Measurements from ENCODE around the gene DNAH6.

Gene DNAH6

DNA sequence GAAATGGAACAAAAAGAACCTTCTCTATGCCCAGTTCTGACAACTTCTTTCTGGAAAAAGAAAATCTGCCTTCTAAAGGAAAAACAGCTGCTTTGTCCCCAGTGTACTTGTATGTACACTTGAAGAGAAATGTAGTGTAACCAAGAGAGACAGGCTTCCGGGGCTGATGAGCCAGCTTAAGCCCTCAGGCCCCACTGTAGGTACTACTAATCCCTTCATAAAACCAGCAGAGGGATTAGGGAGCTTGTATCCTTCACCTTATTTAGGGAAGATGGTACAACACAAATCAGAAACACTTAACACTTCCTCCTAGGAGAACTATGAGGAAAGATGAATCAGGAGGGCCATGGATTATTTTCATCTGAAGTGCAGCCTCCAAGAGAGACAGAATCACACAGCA lies 38.4 kb upstream of the DNAH6 start:
- no peaks in the 10 kb centered on the region for H3K27me3 ChIP-seq (ENCODE audit: insufficient read depth, low read length, poor library complexity)
- H2BK120ac ChIP-seq (ENCODE audit: low read depth, low read length), result no peak overlapping the region
- no peak overlapping the region for H3K18ac ChIP-seq (ENCODE audit: low read length)
- no peaks in the 10 kb centered on the region for H3K79me2 ChIP-seq (ENCODE audit: control insufficient read depth, insufficient read depth, low read length)
- no peak overlapping the region for H2BK15ac ChIP-seq (replicated peaks; ENCODE audit: low read depth)
- H2BK5ac ChIP-seq (ENCODE audit: low read length), result no peak overlapping the region
- no peak overlapping the region for H2AK5ac ChIP-seq (ENCODE audit: low read length)
- H3K9ac ChIP-seq (ENCODE audit: low read length), result no peak overlapping the region
- H3K79me1 ChIP-seq (ENCODE audit: low read length), result no peaks in the 10 kb centered on the region
- H3K4me2 ChIP-seq (ENCODE audit: low read length), result no peak overlapping the region
- H3K23ac ChIP-seq (ENCODE audit: low read length), result no peak overlapping the region
- H4K5ac ChIP-seq (ENCODE audit: low read length), result no peak overlapping the region
- no peak overlapping the region for H3K4me3 ChIP-seq (ENCODE audit: low read length)
- H4K8ac ChIP-seq (ENCODE audit: low read depth, low read length), result no peak overlapping the region
- no peak overlapping the region for H3K56ac ChIP-seq (ENCODE audit: low read length)
- no peak overlapping the region for H3K27ac ChIP-seq (ENCODE audit: low read depth, low read length)
- H3K4ac ChIP-seq (ENCODE audit: low read depth, low read length), result no peak overlapping the region
- WGBS (ENCODE audit: extremely low coverage, insufficient coverage, low lambda C conversion rate), result no CpG with 5 or more reads among the region's 1 CpG
- H3K36me3 ChIP-seq (ENCODE audit: control insufficient read depth, insufficient read depth, low read length), result no peaks in the 10 kb centered on the region
- H3K4me1 ChIP-seq (ENCODE audit: control insufficient read depth, low read depth, low read length), result no peaks in the 10 kb centered on the region
- no peak for DNase-seq

DNA sequence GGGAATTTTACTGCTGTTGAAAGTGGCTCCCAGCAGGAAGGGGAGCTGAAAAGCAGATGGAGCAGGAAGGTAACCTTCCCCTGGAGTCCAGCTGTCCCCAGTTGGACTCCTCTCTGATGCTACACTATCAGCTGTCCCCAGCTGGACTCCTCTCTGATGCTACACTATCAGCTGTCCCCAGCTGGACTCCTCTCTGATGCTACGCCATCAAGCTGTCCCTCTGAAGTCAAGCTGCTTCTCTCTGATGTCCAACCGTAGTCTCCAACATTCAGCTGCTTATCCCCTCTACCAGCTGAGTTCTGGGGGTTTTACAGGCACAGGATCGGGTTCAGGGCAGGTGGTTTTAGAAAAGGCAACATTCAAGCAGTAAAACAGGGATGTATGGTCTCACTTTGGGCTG lies 37.4 kb upstream of the DNAH6 start:
- Histone ChIP-seq H3K18ac (ENCODE audit: low read length) (no peak overlapping the region), H3K4me1 (ENCODE audit: control insufficient read depth, low read depth, low read length) (no peaks in the 10 kb centered on the region), H3K23ac (ENCODE audit: low read length) (no peak overlapping the region), H2BK120ac (ENCODE audit: low read depth, low read length) (no peak overlapping the region), H3K56ac (ENCODE audit: low read length) (no peak overlapping the region), H2BK5ac (ENCODE audit: low read length) (no peak overlapping the region), H3K79me2 (ENCODE audit: control insufficient read depth, insufficient read depth, low read length) (no peaks in the 10 kb centered on the region), H3K79me1 (ENCODE audit: low read length) (no peaks in the 10 kb centered on the region), H2BK15ac (replicated peaks; ENCODE audit: low read depth) (no peak overlapping the region), H3K27ac (ENCODE audit: low read depth, low read length) (no peak overlapping the region), H3K4ac (ENCODE audit: low read depth, low read length) (no peak overlapping the region), H4K5ac (ENCODE audit: low read length) (no peak overlapping the region), H3K9ac (ENCODE audit: low read length) (no peak overlapping the region), H2AK5ac (ENCODE audit: low read length) (no peak overlapping the region), H3K27me3 (ENCODE audit: insufficient read depth, low read length, poor library complexity) (no peaks in the 10 kb centered on the region), H3K36me3 (ENCODE audit: control insufficient read depth, insufficient read depth, low read length) (no peaks in the 10 kb centered on the region), H3K4me3 (ENCODE audit: low read length) (no peak overlapping the region), H4K8ac (ENCODE audit: low read depth, low read length) (no peak overlapping the region), H3K4me2 (ENCODE audit: low read length) (no peak overlapping the region)
- no peak for DNase-seq
- no CpG with 5 or more reads among the region's 3 CpGs for WGBS (ENCODE audit: extremely low coverage, insufficient coverage, low lambda C conversion rate)

DNA sequence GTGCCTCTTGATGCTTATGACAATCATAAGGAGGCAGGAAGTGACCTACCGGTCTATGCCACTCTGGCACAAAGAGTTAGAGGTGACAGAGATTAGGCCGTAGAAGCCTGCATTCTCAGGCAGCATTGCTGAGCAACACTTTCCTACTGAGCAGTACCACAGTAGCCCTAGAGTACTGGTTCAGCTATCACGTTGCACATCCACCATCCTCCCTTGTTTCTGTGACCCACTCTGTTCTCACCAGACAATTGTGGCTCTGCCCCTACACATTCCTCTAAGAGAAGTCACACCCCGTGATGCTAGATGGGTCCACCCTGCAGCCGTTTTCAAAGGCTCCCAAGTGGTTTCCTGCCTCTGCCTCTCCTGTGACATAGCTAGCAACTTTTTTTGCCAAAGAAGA lies 34.6 kb upstream of the DNAH6 start:
- no peak overlapping the region for H2BK120ac ChIP-seq (ENCODE audit: low read depth, low read length)
- H3K27ac ChIP-seq (ENCODE audit: low read depth, low read length), result no peak overlapping the region
- H3K27me3 ChIP-seq (ENCODE audit: insufficient read depth, low read length, poor library complexity), result no peaks in the 10 kb centered on the region
- no peak overlapping the region for H4K8ac ChIP-seq (ENCODE audit: low read depth, low read length)
- no CpG with 5 or more reads among the region's 5 CpGs for WGBS (ENCODE audit: extremely low coverage, insufficient coverage, low lambda C conversion rate)
- H3K36me3 ChIP-seq (ENCODE audit: control insufficient read depth, insufficient read depth, low read length), result no peaks in the 10 kb centered on the region
- H4K5ac ChIP-seq (ENCODE audit: low read length), result no peak overlapping the region
- no peak overlapping the region for H3K18ac ChIP-seq (ENCODE audit: low read length)
- H3K4me3 ChIP-seq (ENCODE audit: low read length), result no peak overlapping the region
- H2BK5ac ChIP-seq (ENCODE audit: low read length), result no peak overlapping the region
- no peak overlapping the region for H3K4ac ChIP-seq (ENCODE audit: low read depth, low read length)
- H3K79me1 ChIP-seq (ENCODE audit: low read length), result no peaks in the 10 kb centered on the region
- H3K79me2 ChIP-seq (ENCODE audit: control insufficient read depth, insufficient read depth, low read length), result no peaks in the 10 kb centered on the region
- H3K56ac ChIP-seq (ENCODE audit: low read length), result no peak overlapping the region
- H3K9ac ChIP-seq (ENCODE audit: low read length), result no peak overlapping the region
- no peak overlapping the region for H3K4me2 ChIP-seq (ENCODE audit: low read length)
- H3K23ac ChIP-seq (ENCODE audit: low read length), result no peak overlapping the region
- no peak overlapping the region for H2AK5ac ChIP-seq (ENCODE audit: low read length)
- no peak overlapping the region for H2BK15ac ChIP-seq (replicated peaks; ENCODE audit: low read depth)
- no peaks in the 10 kb centered on the region for H3K4me1 ChIP-seq (ENCODE audit: control insufficient read depth, low read depth, low read length)
- DNase-seq, result no peak

DNA sequence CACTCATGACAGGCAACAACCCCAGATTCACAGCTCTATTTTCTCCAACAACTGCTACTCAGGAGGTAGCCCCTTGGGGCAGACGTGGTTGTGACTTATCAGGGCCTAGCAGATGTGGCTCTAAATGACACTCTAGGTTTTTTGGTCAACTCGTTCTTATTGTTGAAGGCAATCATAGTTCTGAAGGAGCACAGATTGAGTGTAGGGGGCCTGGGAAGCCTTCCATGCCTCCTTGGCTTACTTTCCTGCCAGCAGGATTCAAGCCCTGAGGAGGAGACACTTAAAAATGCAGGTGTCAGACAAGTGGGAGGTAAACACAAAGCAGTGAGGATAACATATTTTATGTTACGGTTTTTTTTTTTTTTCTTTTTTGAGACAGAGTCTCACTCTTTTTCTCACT lies 33.7 kb upstream of the DNAH6 start:
- no peaks in the 10 kb centered on the region for H3K27me3 ChIP-seq (ENCODE audit: insufficient read depth, low read length, poor library complexity)
- H3K4me3 ChIP-seq (ENCODE audit: low read length), result no peak overlapping the region
- H3K56ac ChIP-seq (ENCODE audit: low read length), result no peak overlapping the region
- no peak overlapping the region for H4K5ac ChIP-seq (ENCODE audit: low read length)
- no peaks in the 10 kb centered on the region for H3K79me1 ChIP-seq (ENCODE audit: low read length)
- H3K4ac ChIP-seq (ENCODE audit: low read depth, low read length), result no peak overlapping the region
- H3K36me3 ChIP-seq (ENCODE audit: control insufficient read depth, insufficient read depth, low read length), result no peaks in the 10 kb centered on the region
- H2AK5ac ChIP-seq (ENCODE audit: low read length), result no peak overlapping the region
- no peaks in the 10 kb centered on the region for H3K79me2 ChIP-seq (ENCODE audit: control insufficient read depth, insufficient read depth, low read length)
- no peak overlapping the region for H2BK120ac ChIP-seq (ENCODE audit: low read depth, low read length)
- H2BK15ac ChIP-seq (replicated peaks; ENCODE audit: low read depth), result no peak overlapping the region
- H3K4me1 ChIP-seq (ENCODE audit: control insufficient read depth, low read depth, low read length), result no peaks in the 10 kb centered on the region
- no peak overlapping the region for H3K18ac ChIP-seq (ENCODE audit: low read length)
- no peak overlapping the region for H3K9ac ChIP-seq (ENCODE audit: low read length)
- H2BK5ac ChIP-seq (ENCODE audit: low read length), result no peak overlapping the region
- H3K4me2 ChIP-seq (ENCODE audit: low read length), result no peak overlapping the region
- no peak overlapping the region for H3K27ac ChIP-seq (ENCODE audit: low read depth, low read length)
- H3K23ac ChIP-seq (ENCODE audit: low read length), result no peak overlapping the region
- no peak overlapping the region for H4K8ac ChIP-seq (ENCODE audit: low read depth, low read length)
- no peak for DNase-seq
- no CpG with 5 or more reads among the region's 3 CpGs for WGBS (ENCODE audit: extremely low coverage, insufficient coverage, low lambda C conversion rate)

DNA sequence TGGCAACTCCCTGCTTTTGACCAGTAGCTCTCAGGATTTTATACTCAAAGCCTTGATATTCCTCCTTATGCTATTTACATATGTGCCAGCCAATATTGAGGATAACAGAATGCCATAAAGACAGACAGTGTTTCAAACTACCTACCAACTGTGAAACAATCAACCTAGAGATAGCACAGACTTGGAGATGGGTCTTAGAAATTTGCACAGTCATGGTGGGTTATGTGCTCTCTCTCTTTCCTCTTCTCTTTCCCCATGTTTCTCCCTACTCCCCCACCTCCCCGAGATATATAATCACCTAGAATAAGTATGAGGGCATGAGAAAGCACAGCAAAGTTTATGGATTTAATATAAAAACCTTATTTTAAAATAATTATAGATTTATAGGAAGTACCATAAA lies 33.0 kb upstream of the DNAH6 start:
- Histone ChIP-seq H3K4me1 (ENCODE audit: control insufficient read depth, low read depth, low read length) (no peaks in the 10 kb centered on the region), H3K23ac (ENCODE audit: low read length) (no peak overlapping the region), H3K79me2 (ENCODE audit: control insufficient read depth, insufficient read depth, low read length) (no peaks in the 10 kb centered on the region), H3K9ac (ENCODE audit: low read length) (no peak overlapping the region), H3K27ac (ENCODE audit: low read depth, low read length) (no peak overlapping the region), H2BK15ac (replicated peaks; ENCODE audit: low read depth) (no peak overlapping the region), H3K79me1 (ENCODE audit: low read length) (no peaks in the 10 kb centered on the region), H3K4me2 (ENCODE audit: low read length) (no peak overlapping the region), H3K27me3 (ENCODE audit: insufficient read depth, low read length, poor library complexity) (no peaks in the 10 kb centered on the region), H2BK120ac (ENCODE audit: low read depth, low read length) (no peak overlapping the region), H2BK5ac (ENCODE audit: low read length) (no peak overlapping the region), H3K36me3 (ENCODE audit: control insufficient read depth, insufficient read depth, low read length) (no peaks in the 10 kb centered on the region), H3K4ac (ENCODE audit: low read depth, low read length) (no peak overlapping the region), H4K5ac (ENCODE audit: low read length) (no peak overlapping the region), H3K4me3 (ENCODE audit: low read length) (no peak overlapping the region), H3K18ac (ENCODE audit: low read length) (no peak overlapping the region), H4K8ac (ENCODE audit: low read depth, low read length) (no peak overlapping the region), H2AK5ac (ENCODE audit: low read length) (no peak overlapping the region), H3K56ac (ENCODE audit: low read length) (no peak overlapping the region)
- whole genome bisulfite sequencing (ENCODE audit: extremely low coverage, insufficient coverage, low lambda C conversion rate), result no CpG with 5 or more reads among the region's 1 CpG
- DNase-seq, result no peak

DNA sequence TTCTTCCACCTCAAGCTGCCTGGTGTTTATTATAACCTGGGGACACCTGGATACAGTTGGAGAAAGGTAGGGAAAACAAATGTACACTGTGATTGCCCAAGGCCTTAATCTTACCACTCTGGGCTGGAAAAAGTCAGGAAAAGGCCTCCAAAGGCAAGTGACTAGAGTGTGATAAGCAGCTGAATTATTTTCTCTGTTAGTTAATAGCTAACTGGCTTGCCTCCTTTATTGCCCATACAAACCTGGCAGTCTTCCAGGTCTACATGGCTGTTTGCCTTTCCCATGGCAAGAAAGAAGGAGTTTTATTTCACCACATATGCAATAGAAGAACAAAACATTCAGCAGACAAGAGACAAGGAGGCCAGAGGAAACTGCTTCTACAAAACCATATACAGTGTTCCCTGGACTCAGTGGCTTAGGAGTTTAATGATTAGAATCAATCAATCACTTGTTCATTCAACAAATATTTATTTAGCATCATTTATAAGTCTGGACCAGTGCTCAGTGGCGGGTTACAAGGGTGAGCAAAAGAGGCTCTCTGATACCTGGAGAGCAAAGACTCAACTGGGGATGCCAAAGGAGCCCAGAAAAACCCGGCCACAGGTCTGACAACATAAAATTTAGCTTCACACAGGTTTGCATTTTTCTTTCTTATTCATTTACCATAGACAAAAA lies 29.7 kb upstream of the DNAH6 start:
- H2AK5ac ChIP-seq (ENCODE audit: low read length), result no peak overlapping the region
- H4K5ac ChIP-seq (ENCODE audit: low read length), result no peak overlapping the region
- H3K27me3 ChIP-seq (ENCODE audit: insufficient read depth, low read length, poor library complexity), result no peaks in the 10 kb centered on the region
- H3K4me2 ChIP-seq (ENCODE audit: low read length), result no peak overlapping the region
- H3K9ac ChIP-seq (ENCODE audit: low read length), result no peak overlapping the region
- no peak overlapping the region for H2BK5ac ChIP-seq (ENCODE audit: low read length)
- no peak overlapping the region for H3K23ac ChIP-seq (ENCODE audit: low read length)
- H3K27ac ChIP-seq (ENCODE audit: low read depth, low read length), result no peak overlapping the region
- no peak overlapping the region for H4K8ac ChIP-seq (ENCODE audit: low read depth, low read length)
- no peaks in the 10 kb centered on the region for H3K4me1 ChIP-seq (ENCODE audit: control insufficient read depth, low read depth, low read length)
- H3K36me3 ChIP-seq (ENCODE audit: control insufficient read depth, insufficient read depth, low read length), result no peaks in the 10 kb centered on the region
- no peak for DNase-seq
- H3K79me1 ChIP-seq (ENCODE audit: low read length), result no peaks in the 10 kb centered on the region
- no CpG with 5 or more reads among the region's 2 CpGs for WGBS (ENCODE audit: extremely low coverage, insufficient coverage, low lambda C conversion rate)
- no peak overlapping the region for H2BK120ac ChIP-seq (ENCODE audit: low read depth, low read length)
- H3K79me2 ChIP-seq (ENCODE audit: control insufficient read depth, insufficient read depth, low read length), result no peaks in the 10 kb centered on the region
- H3K56ac ChIP-seq (ENCODE audit: low read length), result no peak overlapping the region
- H3K4me3 ChIP-seq (ENCODE audit: low read length), result no peak overlapping the region
- no peak overlapping the region for H3K18ac ChIP-seq (ENCODE audit: low read length)
- H2BK15ac ChIP-seq (replicated peaks; ENCODE audit: low read depth), result no peak overlapping the region
- H3K4ac ChIP-seq (ENCODE audit: low read depth, low read length), result no peak overlapping the region
